OCI-LY7 (cell line): ENCODE data around the gene ARX. TPM values are rescaled to one million over a fixed set of nuclear protein-coding genes. Genes with fewer than 3 reads are reported as not detected.

Experiments used
- BruUV-seq: library from RNA; stranded (reverse); fragments of 400-500 nt; replicated peaks from 2 replicates; lab custom pipeline; 2021; lab: Mats Ljungman, UMichigan
- CTCF ChIA-PET: fragments of 300-600 bp; sonication (Branson Sonifier 250); formaldehyde crosslinking; loops from one replicate; lab custom pipeline; 2022; ENCODE audit warnings: antibody characterized with exemption; ENCODE audit not compliant: unreplicated experiment; lab: Charles Lee
- POLR2A ChIA-PET: fragments of 300-600 bp; sonication (Branson Sonifier 250); formaldehyde crosslinking; loops from one replicate; lab custom pipeline; 2022; ENCODE audit warnings: antibody characterized with exemption; lab: Charles Lee
- DNase-seq: peaks from one replicate; pipeline ENCODE4 v3.0.0-alpha.2; 2015; ENCODE audit warnings: low spot score
- H2AFZ ChIP-seq: fragments of 200-600 bp; sonication (generic), shearing (Covaris generic); 2 replicates; pipeline ENCODE4 v1.6.1; 2014; ENCODE audit warnings: mild to moderate bottlenecking, antibody characterized with exemption, low read length, moderate library complexity
- H3K27ac ChIP-seq: fragments of 200-600 bp; sonication (generic); 2 replicates; pipeline ENCODE4 v1.5.1; 2014; ENCODE audit warnings: mixed run types, low read depth, mild to moderate bottlenecking, moderate library complexity, low read length, inconsistent platforms; ENCODE audit not compliant: poor library complexity, severe bottlenecking
- H3K36me3 ChIP-seq: fragments of 200-600 bp; sonication (generic); 2 replicates; pipeline ENCODE4 v1.6.1; 2014; ENCODE audit warnings: mild to moderate bottlenecking, antibody characterized with exemption, low read length, moderate library complexity, mixed read lengths; ENCODE audit not compliant: insufficient read depth
- H3K4me1 ChIP-seq: fragments of 200-600 bp; sonication (generic); 2 replicates; pipeline ENCODE4 v1.5.1; 2014; ENCODE audit warnings: mild to moderate bottlenecking, low read length; ENCODE audit not compliant: insufficient read depth, poor library complexity, severe bottlenecking
- H3K4me2 ChIP-seq: fragments of 200-600 bp; sonication (generic); 2 replicates; pipeline ENCODE4 v1.6.1; 2014; ENCODE audit warnings: mild to moderate bottlenecking, low read length
- H3K4me3 ChIP-seq: fragments of 200-600 bp; sonication (generic); 2 replicates; pipeline ENCODE4 v1.5.1; 2014; ENCODE audit warnings: mild to moderate bottlenecking, low read depth, low read length; ENCODE audit not compliant: poor library complexity, severe bottlenecking
- H3K79me2 ChIP-seq: fragments of 200-600 bp; sonication (generic); 2 replicates; pipeline ENCODE4 v1.6.1; 2016; ENCODE audit warnings: low read depth, mild to moderate bottlenecking, low read length, moderate library complexity, mixed read lengths; ENCODE audit not compliant: insufficient read depth
- H3K9me2 ChIP-seq: fragments of 200-600 bp; sonication (generic); 2 replicates; pipeline ENCODE4 v1.6.1; 2016; ENCODE audit warnings: mild to moderate bottlenecking, low read length, mixed read lengths; ENCODE audit not compliant: insufficient read depth
- H3K9me3 ChIP-seq: fragments of 200-600 bp; sonication (generic); 2 replicates; pipeline ENCODE4 v1.6.1; 2014; ENCODE audit warnings: mild to moderate bottlenecking, mixed run types, low read length, mixed read lengths
- H4K20me1 ChIP-seq: fragments of 200-600 bp; sonication (generic); 2 replicates; pipeline ENCODE4 v1.6.1; 2014; ENCODE audit warnings: mild to moderate bottlenecking, antibody characterized with exemption, low read length, moderate library complexity, mixed read lengths; ENCODE audit not compliant: insufficient read depth
- CTCF ChIP-seq: fragments of 200-600 bp; sonication (generic); conservative IDR thresholded peaks from 2 replicates; pipeline ENCODE4 v1.5.1; 2014; ENCODE audit warnings: mild to moderate bottlenecking, antibody characterized with exemption, low read length, moderate library complexity, mixed read lengths
- EZH2phosphoT487 ChIP-seq: fragments of 200-600 bp; sonication (generic); IDR thresholded peaks from 2 replicates; pipeline ENCODE4 v1.6.1; 2018; ENCODE audit warnings: low read depth, borderline replicate concordance, mild to moderate bottlenecking, mixed run types, antibody characterized with exemption, low read length, moderate library complexity, mixed read lengths
- intact Hi-C: fragments of 100-400 bp; cut with micrococcal nuclease; formaldehyde crosslinking; loops from one replicate; pipeline ENCODE4 v1.10.0; 2022; ENCODE audit not compliant: unreplicated experiment
- total RNA-seq, 2 experiments: library from RNA; depleted of rRNA in 1 of 2; stranded (reverse); fragments of >200 nt in 1 of 2; shearing (Covaris generic) in 1 of 2; gene quantifications; 2 replicates each; pipeline ENCODE4 v1.2.3, GENCODE V29; 2014 to 2022

Gene ARX
- total RNA-seq, 2 experiments from 2014 or later = 0.11 TPM; not detected in 1

GRCh38 chrX:25016361-25016671 is 551 bp upstream of the ARX start:
- ChIA-PET CTCF (no interaction called here), POLR2A (no interaction called here)
- no peak overlapping the region for H2AFZ ChIP-seq
- H4K20me1 ChIP-seq = no peaks in the 10 kb centered on the region
- no peak overlapping the region for H3K27ac ChIP-seq
- DNase-seq = no peak
- H3K36me3 ChIP-seq = no peaks in the 10 kb centered on the region
- H3K79me2 ChIP-seq = no peaks in the 10 kb centered on the region
- no peak for TF ChIP-seq CTCF
- no peak for TF ChIP-seq EZH2phosphoT487
- H3K9me3 ChIP-seq = no peaks in the 10 kb centered on the region
- no peak overlapping the region for H3K4me2 ChIP-seq
- BruUV-seq = no TSS peak
- no peaks in the 10 kb centered on the region for H3K9me2 ChIP-seq
- H3K4me3 ChIP-seq = no peak overlapping the region
- H3K4me1 ChIP-seq = no peaks in the 10 kb centered on the region
- intact Hi-C loops = no loop called here

GRCh38 chrX:25014366-25014838 is 1.4 kb downstream of the ARX start:
- BruUV-seq = no TSS peak
- no peaks in the 10 kb centered on the region for H3K79me2 ChIP-seq

More at GRCh38 chrX:25014366-25014838, 1.4 kb downstream of the ARX start:
- CTCF ChIA-PET = no interaction called here
- no peak overlapping the region for H2AFZ ChIP-seq
- no peaks in the 10 kb centered on the region for H3K9me2 ChIP-seq
- no peaks in the 10 kb centered on the region for H3K9me3 ChIP-seq
- H3K4me3 ChIP-seq = no peak overlapping the region
- DNase-seq = no peak
- H4K20me1 ChIP-seq = no peaks in the 10 kb centered on the region
- no peaks in the 10 kb centered on the region for H3K36me3 ChIP-seq
- H3K27ac ChIP-seq = no peak overlapping the region
- intact Hi-C loops = no loop called here
- TF ChIP-seq EZH2phosphoT487 = no peak
- no peak for TF ChIP-seq CTCF
- no peak overlapping the region for H3K4me2 ChIP-seq
- no peaks in the 10 kb centered on the region for H3K4me1 ChIP-seq
- POLR2A ChIA-PET = no interaction called here
